Activated naive CD8-positive, alpha-beta T cell treated with anti-CD3 and anti-CD28 coated beads, Interleukin-2, amount 50 U/mL, for 16 hours (primary cell): ENCODE measurements around the gene C3orf52.

Experiments used
- DNase-seq: peaks from one replicate; pipeline ENCODE4 v3.0.0-alpha.2; 2020; ENCODE audit warnings: low read depth, low spot score

Gene C3orf52

DNA sequence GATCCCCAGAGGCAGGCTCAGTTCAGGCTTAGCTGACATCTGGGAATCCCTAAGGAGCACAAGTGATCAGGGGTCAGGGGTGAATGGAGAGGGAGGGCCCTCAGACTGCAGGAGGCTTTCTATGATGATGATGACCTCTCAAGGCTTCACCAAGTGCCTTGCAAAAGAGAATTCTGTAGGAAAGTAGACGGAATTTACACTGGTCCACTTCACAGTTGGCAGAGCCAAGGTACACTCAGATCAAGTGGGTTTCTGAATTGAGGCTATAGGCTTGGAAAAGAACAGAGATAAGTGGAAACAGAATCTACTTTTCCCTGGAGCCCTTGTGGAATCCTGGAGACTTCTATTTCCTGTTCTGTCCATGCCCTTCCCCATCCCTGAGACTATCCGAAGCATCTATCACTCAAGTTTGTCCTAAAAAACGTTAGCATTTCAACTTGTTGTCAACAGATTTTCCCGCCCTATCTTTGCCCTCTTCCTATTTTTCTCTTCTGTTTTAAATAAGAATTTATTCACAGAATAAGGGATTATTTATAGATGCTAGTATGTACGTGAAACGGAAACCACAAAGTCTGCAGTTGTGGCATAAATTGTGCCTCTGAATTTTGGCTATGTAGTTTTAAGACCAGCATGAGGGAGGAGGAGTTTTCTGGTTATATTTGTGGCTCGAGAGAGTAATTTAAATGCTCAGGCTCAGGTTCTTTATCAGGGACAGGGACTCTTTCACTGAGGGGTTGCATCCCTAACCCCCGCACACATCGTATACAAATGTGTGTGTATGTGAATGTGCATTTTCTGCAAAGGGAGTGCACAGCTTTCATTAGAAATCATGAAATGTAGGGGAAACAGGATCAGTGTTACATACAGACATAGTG is 34.0 kb downstream of the C3orf52 start:
- DNase-seq: no peak

DNA sequence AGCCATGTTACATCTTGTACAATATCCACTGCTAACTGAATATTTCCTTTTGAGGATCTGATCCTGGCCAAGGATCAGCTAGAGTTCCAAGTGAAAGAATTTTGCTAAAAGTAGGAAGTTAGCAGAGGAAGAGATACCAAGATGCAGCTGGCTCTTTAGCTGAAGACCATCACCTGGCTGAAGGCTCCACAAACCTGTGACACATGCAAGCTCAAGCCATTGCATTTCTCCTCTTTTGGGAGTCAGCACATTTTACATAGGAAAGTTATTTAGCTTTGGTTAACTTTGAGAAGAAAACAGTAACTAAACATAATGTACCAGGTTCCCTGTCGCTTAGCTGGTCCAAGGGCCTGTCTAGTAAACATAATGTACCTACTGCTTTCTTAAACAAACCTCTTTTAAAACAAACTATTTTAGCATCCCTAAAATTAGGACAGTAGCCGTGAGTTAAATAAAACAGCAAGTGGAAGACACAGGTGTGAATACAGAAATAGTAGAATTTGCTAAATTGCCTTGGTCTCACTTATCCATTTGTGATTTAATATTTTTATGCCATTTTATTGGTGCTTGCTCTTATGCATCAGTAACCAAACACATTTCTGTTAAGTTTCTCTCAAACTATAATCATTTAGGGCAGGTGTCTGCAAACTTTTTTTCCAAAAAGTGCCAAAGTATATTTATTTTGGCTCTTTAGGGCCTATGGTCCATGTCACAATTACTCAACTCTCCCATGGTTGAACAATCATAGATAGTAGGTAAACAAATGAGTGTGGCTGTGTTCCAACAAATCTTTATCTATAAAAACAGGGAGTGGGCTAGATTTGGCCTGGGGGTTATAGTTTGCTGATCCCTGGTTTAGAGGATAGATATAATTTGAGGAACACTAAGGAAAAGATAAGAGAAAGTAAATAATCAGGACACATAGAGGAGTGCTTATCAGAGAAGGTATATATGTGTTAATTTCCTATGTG is 35.7 kb downstream of the C3orf52 start:
- no peak for DNase-seq

DNA sequence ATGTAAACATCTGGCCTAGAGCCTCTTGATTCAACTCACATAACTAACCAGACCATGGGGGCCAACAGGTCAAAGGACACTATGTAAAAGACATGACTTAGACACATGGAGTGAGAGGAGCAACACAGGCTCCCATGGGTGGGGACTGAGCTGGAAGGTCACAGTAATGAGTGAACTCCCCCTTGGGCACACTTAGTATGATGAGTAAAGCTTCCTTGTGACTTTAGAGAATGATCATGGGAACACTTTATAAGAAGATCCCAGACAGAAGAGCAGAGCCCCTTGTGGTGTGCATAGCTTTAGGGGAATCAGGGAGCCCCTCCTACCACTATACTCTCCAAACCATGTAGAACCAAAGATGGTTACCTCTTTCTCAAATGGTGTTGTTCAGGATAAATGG is 36.7 kb downstream of the C3orf52 start:
- no peak for DNase-seq

DNA sequence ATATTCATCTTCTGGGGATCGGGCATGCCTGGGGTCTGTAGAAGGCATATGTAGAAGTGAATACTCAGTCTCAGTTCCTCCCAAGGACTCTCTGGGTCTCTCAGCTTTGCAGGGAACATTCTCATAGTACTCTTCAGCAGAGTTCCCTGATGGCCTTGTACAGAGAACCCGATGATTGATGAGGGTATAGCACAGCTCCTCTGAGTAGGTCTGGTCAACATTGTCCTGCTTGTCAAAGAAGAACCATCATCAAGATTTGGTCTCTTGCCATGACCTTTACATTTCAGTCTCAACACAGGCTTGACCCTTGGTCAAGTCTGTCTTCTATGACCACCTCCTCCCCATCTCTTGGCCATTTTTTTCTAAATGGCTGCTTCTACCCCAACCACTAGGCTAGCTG is 37.4 kb downstream of the C3orf52 start:
- DNase-seq: no peak

DNA sequence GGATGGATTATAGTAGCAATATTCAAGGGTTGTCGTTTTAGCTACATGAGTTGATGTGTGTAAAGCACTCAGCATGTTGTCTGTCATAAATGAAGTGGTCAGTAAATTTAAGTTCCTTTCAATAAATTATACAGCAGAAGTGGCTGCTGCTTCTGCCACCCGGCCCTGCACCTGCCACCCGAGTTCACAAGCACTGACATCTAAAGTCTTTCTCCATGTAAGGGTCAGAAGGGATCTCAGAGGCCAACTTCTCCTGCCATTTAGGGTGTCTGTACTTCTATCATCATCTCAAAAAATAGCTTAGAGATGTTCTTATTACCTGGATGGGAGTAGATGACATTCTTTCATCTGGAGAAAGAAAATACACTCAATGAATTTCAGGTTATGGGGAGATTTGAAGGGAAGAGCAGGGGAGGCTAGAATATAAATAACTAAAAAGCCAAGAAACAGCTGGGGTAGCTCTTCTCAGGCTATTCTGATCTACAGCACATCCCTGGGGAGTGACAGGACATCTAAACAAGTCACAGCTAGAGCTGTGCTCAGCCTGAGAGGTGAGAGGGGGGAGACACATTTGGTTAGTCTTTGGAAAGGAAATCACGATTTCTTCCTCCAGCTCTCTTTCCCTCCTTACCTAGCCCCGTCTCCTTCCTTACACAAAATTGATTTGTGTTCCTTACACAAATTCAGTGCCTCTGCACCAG is 38.9 kb downstream of the C3orf52 start:
- DNase-seq: no peak

DNA sequence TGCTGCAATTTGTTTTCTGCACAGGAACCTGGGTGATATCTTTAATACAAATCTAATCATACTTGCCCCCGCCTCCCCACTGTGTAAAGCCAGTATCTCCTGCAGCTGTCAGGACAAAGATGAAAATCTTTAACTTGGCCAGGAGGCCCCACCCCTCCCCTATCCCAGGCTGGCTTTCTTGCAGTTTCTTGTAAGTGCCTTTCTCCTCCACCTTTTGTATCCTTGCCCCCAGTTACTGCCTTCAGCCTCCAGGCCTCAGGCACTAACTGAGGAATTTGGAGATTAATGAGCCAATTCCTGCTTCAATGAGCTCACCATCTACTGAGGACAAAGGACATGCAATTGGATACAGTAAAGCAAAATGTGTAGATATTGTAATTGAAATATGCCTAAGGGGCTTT is 40.3 kb downstream of the C3orf52 start:
- DNase-seq: no peak

DNA sequence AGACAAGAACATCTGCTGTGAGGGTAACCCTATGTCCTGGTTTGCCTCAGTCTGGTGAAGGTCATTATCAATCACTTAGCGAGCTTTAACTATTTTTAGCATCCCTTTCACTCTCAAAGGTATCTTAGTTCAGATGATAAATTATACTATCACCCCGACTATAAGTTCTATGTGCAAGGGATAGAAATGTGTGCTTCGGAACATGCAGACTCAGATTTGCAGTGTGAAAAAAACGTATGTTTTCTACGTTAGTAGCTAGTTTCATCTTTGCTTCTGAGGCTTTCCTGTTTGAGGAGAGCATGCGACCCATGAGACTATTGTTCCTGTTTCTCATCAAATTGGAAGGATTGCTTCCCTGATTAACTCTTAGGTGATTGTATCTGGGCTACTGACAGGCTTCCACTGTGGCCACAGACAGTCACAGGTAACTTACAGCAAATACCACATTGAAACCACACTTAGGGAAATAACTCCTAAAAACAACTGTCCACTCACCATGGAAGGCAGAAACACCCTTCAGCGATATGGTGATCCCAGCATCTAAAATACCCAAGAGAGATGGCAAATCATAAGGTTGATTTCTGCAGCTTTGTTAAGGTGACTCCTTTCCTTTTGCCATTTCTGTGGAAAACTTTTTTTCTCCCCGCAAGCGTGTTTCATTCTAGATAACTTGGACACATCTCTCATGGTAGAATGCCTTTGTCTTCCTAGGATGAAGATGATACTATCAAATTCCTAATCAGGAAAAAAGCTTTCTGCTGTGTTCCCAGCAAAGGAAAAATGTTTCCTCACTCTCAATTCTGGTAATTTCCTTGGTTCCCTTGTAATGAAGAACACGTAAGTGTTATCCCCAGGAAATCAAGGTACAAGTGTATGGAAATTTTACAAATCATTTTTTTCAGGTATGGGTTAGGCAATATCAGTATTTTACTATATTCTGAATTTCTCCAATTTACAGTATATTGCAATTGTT is 41.6 kb downstream of the C3orf52 start:
- no peak for DNase-seq

DNA sequence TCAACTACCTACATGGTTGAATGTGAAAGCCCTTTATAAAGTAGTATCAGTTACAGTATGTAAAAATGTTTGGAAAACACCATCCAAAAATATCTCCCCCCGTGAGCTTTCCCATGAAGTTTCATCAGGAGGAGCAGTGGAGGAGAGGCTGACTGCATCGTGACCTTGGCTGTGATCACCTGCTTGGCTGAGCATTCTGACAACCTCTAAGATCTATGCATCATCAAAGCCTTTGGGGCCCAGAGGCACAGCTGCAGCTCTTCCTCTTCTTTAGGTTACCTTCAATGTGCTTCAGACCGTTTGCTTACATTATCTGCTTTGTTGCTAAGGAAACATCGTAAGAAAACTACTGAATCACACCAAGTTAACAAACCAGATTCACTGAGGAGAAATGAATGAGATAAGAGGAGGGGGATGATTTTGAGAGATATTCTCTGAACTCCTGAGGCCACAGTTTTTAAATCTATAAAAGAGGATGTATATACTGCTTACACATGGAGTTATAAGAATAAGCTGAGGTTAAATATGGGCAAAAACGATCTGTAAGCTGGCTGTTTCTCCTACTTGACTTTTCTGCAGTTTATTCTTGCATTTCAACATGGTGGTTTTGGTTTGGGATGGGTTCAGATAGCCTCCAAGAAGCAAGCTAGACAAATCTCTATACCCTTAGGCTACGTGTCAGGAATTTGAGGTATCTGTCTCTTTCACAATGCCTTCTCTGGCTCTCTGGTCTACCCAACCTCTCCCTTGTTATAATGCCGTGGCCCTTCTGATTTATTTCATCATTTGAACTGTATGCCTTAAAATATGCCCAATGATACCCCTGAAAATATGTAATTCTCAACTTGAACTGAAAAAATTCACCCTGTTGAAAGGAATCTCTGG is 42.9 kb downstream of the C3orf52 start:
- DNase-seq: no peak

DNA sequence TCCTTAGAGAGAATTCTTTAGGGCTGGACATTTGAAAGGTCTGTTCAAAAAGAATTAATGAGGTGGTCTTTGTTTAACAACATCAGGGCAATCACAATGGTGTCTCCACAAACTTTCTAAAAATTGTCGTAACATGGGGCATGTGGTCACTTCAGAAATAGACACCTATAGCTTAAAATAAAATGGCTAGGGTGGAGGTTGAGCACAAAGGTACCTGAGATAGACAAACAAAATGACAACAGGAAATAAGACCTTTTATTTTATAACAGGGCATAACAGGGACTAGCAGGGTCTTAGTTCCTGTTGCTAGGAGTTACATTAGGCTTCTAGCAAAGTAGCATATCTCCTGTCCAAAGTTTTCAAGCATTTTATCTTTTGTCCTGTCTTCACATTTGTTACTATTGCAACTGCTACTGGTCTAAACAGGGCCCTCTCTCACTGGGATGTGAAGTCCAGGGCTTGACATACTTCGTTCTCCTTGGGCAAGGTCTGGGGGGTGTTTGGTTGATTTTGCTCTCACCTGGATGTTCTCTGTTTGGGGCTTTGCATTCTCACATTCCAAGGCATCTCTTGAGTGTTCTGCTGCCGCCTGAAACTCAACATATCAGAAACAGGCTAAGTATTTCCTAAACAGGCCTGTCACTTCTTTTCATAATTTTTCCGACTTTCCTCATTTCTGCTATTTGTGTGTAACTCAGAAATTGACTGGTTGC is 43.9 kb downstream of the C3orf52 start:
- no peak for DNase-seq

DNA sequence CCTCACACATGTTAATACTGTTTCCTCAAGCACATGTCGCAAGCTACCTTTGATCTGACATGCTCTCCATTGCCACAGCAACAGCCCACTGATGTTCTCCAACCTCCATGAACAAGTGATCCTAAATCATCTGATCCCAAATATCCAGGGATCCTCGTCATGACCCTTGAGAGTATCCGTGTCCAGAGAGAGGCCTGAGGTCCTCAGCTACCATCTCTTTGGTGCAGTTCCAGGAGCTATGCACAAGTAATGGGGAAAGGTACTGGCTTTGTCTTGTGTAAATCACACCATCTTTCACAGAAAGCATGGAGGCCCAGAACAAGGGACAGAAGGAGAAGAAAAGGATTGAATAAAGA is 44.4 kb downstream of the C3orf52 start:
- DNase-seq: no peak

DNA sequence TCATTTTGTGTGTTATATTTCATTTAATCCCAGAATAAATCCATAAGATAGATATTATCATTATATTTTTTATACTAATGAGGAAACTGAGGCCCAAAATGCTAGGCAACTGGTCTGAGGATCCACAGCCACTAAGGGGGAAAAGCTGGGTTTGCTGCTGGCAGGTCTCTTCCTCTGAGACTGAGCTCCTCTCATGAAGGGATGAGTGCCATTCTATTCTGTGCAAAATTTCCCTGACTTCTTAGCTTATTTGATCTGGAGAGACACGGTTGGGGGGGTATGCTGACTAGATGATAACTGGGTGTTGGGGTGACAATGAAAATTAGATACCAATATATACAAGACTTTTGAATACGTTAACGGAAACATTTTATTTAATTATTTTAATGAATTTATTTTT is 44.9 kb downstream of the C3orf52 start:
- no peak for DNase-seq

DNA sequence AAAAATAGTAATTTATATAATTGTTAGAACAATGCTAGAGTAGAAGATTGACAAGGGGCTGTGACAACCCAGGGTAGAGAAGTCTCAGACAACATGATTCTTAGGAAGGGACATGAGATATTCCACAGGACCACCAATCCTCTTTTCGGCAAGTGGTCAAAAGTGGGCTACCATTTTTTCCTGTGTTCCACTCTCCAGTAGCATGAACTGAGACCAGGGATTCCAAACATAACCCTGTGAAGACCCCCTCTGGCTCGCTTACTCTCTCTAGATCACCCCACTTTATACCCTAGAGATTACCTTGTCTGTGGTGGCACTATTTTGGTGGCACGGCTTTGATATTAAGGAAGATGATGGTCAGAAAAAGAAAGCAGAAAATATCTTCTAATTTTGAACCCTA is 45.9 kb downstream of the C3orf52 start:
- no peak for DNase-seq

DNA sequence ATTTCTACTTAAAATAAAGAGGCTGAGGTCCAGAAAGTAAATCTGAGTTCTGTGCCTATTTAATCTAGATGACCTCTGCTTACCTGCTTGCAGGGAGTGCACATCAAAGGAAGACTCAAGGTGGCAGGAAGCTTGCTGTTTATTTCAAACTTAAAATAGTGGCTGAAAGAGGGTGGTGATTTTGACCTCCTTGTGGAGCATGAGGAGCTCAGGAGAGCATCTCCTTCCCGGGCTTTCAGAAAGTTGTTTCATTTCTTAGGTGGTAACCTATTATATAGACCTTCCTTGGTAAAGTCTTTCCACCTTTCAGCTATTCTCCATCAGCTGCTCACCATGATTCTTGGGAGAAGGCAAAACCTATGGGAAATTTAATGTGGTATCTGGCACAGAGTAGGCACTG is 46.4 kb downstream of the C3orf52 start:
- DNase-seq: no peak

DNA sequence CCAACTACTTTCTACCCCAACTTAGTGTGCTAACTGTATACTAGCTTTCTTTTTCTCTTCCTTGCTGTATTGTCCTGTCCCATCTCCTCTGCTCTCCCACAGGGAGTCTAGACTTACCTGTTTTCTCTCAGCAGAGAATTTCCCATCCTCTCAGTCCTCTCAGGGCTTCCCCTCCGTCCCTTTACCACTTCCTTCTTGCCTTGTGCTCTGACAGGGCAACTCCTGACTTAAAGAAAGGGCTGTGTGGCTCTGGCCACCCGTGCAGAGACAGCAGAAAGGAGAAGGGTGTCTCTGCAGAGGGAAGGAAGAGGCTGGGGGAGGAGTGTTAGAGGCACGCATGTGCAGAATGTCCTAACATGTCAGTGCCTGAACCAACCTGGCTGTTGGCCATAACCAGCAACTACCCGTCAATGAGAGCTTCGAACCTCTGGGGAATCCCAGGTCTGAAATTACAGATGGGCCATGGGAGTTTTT is 46.8 kb downstream of the C3orf52 start, which contains the start of gene GCSAM:
Gene GCSAM, minus strand, starts transcription at position 274 of the 474 bp plus-strand sequence. Its CDS starts 128 bp downstream, at position 146.
- DNase-seq: peak; percentile 21

DNA sequence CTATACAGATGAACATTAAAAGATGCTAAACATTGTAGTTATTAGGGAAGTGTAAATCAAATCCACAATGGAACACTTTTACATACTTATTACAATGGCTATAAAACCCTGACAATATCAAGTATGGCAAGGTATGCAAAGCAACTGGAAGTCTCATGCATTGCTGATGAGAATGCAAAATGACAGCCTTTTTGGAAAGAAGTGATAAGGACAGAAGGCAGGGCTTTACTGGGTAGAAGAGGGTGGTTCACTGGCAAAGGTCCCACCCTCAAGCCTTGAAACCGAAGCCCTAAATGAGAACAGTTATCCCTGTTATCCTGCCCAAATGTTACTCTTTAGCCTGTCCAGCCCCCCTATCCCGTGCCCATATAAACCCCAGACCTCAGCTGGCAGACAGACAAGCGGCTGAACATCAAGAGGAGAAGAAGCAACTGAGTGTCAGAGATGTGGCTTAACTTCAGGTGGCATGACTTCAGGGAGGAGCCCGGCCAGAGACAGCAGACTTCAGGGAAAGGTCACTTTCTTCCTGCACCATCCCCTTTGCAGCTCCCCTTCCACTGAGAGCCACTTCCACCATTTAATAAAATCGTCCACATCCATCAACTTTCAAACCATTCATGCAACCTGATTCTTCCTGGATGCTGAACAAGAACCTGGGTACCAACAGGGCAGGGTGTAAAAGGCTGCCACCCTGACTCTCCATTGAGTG is 47.6 kb downstream of the C3orf52 start:
- no peak for DNase-seq

DNA sequence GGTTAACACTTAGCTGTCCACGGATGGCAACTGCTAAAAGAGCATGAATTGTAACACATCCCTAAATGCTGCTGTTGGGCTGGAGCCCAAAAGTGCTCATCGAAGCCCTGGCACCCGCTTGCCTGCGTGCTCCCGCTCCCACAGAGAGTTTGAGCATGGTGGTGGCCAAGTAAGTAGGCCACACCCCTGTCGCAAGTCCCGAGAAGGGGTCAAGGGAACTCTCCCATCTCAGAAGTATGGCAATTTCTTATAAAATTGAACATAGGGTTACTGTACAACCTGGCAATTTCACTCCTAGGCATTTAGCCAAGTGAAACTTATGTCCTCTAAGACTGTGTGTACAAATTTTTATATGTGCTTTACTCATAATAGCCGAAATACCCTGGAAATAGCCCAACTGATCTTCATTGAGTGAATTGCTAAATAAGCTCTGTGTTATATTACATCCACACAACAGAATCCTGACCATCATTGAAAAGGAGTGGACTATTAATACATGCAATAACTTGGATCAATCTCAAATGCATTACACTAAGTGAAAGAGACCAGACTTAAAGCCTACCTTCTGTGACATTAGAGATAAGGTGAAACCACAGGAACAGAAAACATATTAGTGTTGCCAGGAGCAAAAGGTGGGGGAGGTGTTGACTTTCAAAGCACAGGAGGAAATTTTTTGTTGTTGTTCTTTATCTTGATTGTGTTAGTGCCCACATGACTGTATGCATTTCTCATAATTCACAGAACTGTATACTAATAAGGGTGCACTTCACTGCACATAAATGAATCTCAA is 48.3 kb downstream of the C3orf52 start:
- no peak for DNase-seq

DNA sequence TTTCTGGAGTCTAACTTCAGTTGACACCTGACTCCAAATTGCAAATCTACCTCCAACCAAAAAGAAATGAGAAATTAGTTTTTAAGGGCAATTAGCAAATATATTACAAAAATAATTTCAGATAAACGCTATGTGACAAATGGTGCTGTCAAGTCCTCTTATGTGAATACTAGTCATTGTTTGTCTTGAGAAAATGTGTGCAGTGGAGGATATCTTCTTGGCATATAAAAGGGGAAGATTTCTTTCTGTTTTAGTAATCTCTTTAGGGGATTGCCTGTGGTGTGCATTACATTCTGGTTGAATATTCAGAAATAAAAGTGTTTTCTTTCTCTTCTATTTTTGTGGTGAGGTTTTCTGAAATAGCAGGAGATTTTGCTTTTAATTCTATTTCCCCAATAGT is 49.9 kb downstream of the C3orf52 start:
- no peak for DNase-seq
